HG03520 (cell line): ENCODE data around the gene TRIM46.
"Not testable (repeated sequence)": the region's sequence is repeated elsewhere in the genome, so short reads cannot be mapped to it uniquely, and the experiment has no call there.

Source experiments
- ATAC-seq: cut with Tn5 transposase; IDR thresholded peaks from one replicate; pipeline ENCODE4 v1.9.1; 2021; ENCODE audit warnings: mild to moderate bottlenecking, moderate library complexity; ENCODE audit not compliant: unreplicated experiment

TRIM46 gene

GRCh38 chr1:155137154-155137949 lies 36.3 kb upstream of the TRIM46 start:
- no peak for ATAC-seq

- ATAC-seq, result peak; percentile 45
Observed at GRCh38 chr1:155139895-155140629, 33.6 kb upstream of the TRIM46 start, which contains the start of gene DPM3. DPM3 (minus strand) TSS chr1:155140531; CDS start chr1:155140240, 291 bp downstream.

DNA sequence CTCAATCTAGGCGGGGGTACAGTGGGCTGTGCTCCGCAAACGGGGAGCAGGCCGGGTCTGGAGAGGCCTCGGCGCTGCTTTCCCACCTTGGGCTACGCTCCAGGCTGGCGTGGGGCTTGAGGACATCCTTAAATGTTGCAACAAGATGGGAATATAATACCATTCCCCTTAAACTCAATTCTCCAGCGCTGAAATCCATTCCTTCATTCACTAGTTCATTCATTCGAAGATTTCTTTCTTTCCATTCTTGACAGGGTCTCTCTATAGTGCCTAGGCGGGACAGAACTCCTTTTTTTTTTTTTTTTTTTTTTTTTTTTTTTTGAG lies 33.1 kb upstream of the TRIM46 start:
- no peak for ATAC-seq

DNA sequence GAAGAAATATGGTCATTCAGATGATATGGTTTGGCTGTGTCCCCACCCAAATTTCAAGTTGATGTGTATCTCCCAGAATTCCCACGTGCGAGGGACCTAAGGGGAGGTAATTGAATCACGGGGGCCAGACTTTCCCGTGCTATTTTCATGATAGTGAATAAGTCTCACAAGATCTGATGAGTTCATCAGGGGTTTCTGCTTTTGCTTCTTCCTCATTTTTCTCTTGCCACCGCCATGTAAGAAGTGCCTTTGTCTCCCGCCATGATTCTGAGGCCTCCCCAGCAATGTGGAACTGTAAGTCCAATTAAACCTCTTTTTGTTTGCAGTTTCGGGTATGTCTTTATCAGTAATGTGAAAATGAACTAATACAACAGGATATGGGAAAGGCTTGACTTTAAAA lies 31.9 kb upstream of the TRIM46 start:
- ATAC-seq, result no peak

DNA sequence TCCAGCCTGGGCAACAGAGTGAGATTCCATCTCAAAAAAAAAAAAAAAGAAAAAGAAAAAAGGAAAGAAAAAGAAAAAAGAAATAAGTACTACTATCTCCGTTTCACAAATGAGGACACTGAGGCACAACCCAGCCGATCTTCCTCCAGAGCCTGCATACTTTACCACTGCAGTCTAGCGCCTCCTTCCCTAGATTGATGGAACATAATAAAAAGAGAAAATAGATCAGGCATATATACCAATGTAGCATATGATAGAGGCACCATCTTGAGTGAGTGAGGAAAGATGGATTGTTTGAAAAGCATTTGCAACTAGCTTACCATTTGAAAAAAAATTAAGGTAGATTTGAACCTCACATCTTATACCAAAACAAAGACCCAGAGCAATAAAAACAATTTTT lies 28.2 kb upstream of the TRIM46 start:
- no peak for ATAC-seq

DNA sequence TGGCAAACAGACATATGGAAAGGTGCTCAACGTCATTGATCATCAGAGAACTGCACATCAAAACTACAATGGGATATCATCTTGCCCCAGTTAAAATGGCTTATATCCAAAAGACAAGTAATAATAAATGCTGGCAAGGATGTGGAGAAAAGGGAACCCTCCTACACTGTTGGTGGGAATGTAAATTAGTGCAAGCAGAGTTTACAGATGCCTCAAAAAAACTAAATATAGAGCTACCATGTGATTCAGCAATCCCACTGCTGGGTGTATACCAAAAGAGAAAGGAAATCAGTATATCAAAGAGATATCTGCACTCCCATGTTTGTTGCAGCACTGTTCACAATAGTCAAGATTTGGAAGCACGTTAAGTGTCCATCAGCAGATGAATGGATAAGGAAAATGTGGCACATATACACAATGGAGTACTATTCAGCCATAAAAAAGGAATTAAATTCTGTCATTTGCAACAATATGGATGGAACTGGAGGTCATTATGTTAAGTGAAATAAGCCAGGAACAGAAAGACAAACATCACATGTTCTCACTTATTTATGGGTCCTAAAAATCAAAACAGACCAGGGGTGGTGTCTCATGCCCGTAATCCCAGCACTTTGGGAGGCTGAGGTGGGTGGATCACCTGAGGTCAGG lies 17.5 kb upstream of the TRIM46 start:
- not testable (repeated sequence) for ATAC-seq

DNA sequence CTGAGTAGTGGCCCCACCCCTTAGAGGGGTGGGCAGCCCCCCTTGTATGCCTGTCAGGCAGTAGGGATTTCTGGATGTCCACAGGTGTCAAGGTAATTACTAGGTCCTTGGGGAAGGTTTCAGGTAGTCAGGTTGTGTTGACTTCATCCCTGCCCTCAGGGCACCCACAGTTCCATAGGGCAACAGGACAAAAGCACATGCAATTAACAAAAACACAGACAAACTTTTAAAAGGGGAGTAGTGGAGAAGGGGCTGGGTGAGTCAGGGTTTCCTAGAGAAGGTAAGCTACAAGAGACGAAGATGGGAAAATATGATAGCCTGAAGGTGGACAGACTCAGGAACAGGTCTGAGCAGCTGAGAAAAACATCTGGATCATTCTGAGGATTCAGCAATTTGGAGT lies 14.7 kb upstream of the TRIM46 start:
- ATAC-seq, result no peak

DNA sequence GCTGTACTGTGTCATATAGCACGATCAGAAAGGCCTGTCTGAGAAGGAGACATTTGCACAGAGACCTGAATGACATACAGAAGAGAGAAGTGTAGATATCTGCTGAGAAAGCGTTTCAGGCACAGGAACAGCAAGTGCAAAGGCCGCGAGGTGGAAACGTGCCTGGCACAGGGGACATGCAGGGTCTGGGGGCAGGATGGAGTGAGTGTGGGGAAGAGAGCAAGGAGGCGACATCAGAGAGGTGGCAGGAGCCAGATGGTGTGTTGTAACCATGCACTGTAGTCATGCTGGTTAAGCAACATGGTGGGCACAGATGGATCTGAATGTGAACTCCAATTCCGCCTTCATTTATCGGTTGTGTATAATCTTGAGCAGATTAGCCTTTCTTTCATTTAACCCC lies 13.5 kb upstream of the TRIM46 start:
- no peak for ATAC-seq

DNA sequence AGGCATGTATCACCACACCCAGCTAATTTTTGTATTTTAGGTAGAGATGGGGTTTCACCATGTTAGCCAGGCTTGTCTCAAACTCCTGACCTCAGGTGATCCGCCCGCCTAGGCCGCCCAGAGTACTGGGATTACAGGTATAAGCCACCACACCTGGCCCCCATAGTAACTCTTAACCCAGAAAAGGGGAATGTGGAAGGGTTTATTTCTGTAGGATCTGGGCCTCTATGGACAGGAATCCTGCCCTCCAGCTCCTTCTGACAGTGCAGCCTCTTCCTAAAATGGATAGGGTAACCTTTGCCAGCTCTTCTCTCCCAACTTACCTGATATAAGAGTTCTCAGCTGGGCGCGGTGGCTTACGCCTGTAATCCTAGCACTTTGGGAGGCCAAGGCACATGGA lies 11.0 kb upstream of the TRIM46 start:
- ATAC-seq, result not testable (repeated sequence)

DNA sequence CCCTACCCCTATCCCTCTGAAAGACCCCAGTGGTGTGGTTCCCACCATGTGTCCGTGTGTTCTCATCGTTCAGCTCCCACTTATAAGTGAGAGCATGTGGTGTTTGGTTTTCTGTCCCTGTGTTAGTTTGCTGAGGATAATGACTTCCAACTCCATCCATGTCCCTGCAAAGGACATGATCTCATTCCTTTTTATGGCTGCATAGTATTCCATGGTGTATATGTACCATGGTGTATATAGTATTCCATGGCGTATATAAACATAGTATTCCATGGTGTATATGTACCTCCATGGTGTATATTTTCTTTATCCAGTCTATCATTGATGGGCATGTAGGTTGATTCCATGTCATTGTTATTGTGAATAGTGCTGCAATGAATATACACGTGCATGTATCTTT lies 9.9 kb upstream of the TRIM46 start:
- ATAC-seq, result not testable (repeated sequence)

- ATAC-seq, result not testable (repeated sequence)
Observed at GRCh38 chr1:155164625-155165024, 9.0 kb upstream of the TRIM46 start.

GRCh38 chr1:155166051-155166470 lies 7.6 kb upstream of the TRIM46 start:
- ATAC-seq, result no peak

DNA sequence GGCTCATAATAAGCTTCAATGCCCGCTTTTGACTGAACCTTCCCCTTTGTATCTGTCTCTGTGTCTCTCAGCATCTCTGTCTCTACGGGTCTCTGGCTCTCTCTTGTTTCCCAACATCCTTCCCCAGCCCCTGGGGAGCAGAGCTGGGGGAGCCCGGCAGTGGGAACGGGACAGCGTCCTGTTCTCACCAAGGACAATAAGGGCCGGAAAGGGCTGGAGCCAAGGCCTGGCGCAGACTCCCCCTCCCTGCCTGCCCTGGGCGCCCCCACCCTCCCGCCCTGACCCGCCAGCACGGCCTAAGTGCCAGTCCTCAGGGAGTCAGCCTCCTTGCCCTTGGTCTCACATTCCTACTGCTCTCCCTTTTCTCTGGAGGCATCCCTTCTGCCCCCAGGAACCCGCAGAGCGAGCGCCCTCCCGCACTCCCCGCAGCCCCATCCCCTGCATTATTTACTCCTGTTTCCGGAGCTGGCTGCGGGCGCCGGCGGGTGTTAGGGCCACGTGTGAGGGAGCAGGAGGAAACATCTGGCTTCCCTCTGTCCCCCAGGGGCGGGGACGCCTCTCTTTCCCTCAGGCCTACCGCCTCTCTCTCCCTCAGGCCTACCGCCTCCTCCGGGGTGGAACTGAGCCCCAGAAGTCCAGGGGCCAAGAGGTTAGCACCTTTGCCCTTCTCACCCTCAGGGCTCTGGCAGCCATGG lies 7.0 kb upstream of the TRIM46 start:
- no peak for ATAC-seq

DNA sequence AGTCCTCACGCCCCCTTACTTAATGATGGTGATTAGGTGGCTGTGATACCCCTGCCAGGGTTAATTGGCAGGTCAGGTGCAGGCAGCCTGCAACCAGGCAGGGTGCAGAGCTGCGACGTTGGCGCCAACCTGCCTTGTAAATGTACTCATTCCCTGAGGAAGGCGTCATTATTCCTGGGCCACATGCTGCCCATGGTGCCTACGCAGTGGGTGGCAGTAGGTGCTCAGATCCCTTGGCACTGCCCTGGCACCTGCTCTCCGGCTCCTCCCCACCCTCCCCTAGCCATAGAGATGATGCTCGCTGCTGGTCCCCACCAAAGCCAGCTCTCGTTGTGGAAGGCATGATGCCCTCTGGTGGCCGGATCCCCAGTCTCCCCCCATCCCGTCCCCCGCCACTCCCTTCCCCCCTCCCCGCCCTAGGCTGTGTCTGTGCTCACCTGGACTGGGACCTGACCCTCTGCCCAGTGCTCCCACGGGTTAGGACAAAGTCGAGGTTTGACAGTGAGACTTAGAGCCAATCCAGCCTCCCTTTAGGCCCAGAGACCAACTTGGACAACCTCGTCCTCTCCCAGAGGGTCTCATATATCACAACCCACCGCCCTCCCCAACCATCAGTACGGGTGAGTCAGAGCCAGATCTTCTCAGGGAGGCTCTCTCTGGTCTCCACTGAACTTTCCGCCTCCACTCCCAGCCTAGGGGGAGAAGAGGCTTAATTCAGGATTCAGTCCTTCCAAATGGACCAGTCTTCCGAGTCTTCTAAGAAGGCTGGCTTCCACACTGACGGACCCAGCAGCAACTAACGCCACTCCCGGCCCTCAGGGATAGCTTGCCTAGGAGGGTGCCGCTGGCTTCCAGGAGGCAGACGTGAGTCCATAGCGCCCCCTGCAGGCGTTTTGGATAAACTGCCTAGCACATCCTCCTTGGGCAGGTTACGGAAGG lies 6.2 kb upstream of the TRIM46 start:
- peak; percentile 62 for ATAC-seq

DNA sequence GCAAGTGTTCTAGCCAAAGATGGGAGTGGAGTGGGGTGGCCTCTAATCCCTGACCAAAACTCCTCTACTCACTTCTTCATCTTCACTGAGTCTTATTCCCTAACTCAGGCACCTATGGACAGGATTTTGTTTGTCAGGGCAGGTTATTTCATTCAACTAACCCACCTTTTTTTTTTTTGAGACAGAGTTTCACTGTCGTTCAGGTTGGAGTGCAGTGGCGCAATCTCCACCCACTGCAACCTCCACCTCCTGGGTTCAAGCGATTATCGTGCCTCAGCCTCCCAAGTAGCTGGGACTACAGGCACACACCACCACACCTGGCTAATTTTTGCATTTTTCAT lies 5.6 kb upstream of the TRIM46 start:
- ATAC-seq, result not testable (repeated sequence)

DNA sequence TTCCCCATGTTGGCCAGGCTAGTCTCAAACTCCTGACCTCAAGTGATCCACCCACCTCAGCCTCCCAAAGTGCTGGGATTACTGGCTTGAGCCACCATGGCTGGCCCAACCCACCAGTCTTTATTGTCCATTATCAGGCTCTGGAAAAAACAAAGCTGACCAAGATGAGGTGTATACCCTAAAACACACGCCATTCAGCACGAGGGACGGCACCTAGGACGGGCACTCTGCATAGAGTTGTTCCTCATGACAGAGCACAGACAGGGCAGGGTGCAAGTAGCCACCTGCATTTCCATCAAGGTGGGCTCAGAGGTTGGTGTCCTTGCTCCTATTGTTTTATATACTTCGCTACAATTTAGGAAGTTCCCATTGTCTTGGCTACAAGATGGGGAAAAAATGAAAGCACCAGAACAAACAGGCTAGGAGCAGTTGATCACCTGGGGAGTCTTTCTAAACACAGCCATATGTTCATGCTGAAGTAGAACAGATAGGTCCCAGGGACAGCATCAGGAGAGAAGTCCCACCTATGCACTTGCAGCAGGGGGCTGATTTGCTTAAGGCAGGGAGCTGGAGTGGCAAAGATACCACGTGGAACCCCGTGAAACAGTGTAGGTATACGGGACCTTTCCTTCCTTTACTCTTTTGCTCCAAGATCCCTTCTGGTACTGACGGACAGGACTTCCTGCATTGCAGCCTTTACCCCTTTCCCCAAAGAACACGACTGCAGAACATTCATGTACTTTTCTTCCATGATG lies 5.0 kb upstream of the TRIM46 start:
- ATAC-seq, result no peak

DNA sequence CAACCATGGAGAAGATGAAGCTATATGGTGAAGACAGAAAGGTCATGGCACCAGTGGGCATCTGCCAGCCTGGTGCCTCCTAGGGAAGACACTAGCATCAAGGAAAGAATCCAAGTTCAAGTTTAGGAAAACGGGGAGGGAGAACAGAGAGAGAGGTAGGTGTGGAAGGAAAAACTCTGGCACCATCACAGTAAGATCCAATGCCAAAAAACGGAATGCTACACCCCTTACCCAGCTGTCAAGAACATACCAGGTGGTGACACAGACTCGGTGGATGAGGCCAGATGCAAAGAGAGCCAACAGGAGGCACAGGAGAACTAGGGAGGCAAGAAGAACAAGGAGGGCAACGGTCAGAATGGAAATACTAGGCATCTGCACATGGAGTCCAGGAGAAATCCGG lies 4.1 kb upstream of the TRIM46 start:
- no peak for ATAC-seq

GRCh38 chr1:155170101-155170785 lies 3.4 kb upstream of the TRIM46 start:
- no peak for ATAC-seq

GRCh38 chr1:155170806-155171205 lies 2.8 kb upstream of the TRIM46 start:
- ATAC-seq, result no peak
